RWPE1 (cell line): ENCODE results near the gene FMN2.

Experiments
- CTCF ChIA-PET: fragments of 350-600 bp; sonication (Branson Sonifier 250); formaldehyde crosslinking; extraction: SDS; loops from one replicate; lab custom pipeline; 2021; lab: Yijun Ruan, JAX
- POLR2A ChIA-PET: fragments of 400-600 bp; formaldehyde crosslinking; extraction: SDS; loops from one replicate; lab custom pipeline; 2020; ENCODE audit warnings: antibody characterized with exemption; ENCODE audit not compliant: low non-redundant PET; lab: Yijun Ruan, JAX
- DNase-seq: peaks from one replicate; pipeline ENCODE4 v3.0.0; 2012; ENCODE audit warnings: low spot score
- H3K27ac ChIP-seq: fragments of 450-650 bp; 2 replicates; pipeline ENCODE4 v1.5.1; 2017
- TF ChIP-seq, protein P1 (sequence below): fragments of 450-650 bp; conservative IDR thresholded peaks from 2 replicates; pipeline ENCODE4 v1.5.1; 2017; ENCODE audit warnings: low read depth, mild to moderate bottlenecking

FMN2 gene

GRCh38 chr1:240126821-240127220, 35.1 kb downstream of the FMN2 start:
- ChIA-PET CTCF (interaction anchor here (0.8 kb wide), 1 partner anchor 71 kb away, joined by 3 read pairs; no protein-coding TSS in a partner anchor), POLR2A (no interaction called here)
- no peak for DNase-seq
- no peak overlapping the region for H3K27ac ChIP-seq
- TF ChIP-seq, protein P1, sequence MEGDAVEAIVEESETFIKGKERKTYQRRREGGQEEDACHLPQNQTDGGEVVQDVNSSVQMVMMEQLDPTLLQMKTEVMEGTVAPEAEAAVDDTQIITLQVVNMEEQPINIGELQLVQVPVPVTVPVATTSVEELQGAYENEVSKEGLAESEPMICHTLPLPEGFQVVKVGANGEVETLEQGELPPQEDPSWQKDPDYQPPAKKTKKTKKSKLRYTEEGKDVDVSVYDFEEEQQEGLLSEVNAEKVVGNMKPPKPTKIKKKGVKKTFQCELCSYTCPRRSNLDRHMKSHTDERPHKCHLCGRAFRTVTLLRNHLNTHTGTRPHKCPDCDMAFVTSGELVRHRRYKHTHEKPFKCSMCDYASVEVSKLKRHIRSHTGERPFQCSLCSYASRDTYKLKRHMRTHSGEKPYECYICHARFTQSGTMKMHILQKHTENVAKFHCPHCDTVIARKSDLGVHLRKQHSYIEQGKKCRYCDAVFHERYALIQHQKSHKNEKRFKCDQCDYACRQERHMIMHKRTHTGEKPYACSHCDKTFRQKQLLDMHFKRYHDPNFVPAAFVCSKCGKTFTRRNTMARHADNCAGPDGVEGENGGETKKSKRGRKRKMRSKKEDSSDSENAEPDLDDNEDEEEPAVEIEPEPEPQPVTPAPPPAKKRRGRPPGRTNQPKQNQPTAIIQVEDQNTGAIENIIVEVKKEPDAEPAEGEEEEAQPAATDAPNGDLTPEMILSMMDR, result no peak

DNA sequence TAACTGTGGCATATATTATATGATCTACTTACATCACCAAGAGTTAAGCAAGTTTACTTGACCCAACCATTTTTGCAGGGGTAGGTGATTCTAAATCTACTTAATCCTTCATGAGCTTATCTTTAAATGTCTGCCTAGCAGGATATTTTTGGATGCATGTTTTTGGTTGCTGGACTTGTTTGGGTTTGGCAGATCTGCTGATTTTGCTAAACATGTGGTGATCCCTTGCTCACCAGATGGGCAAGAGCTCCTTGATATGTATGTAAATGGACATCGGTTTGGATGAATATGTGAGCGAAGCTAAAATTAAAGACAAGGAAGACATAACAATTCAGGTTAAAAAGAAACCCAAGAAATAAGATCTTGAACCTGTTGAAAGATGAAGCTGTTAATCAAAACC, 36.7 kb downstream of the FMN2 start:
- POLR2A ChIA-PET, result no interaction called here
- no peak for DNase-seq
- TF ChIP-seq, protein P1, result no peak
- no peak overlapping the region for H3K27ac ChIP-seq
- CTCF ChIA-PET, result no interaction called here

DNA sequence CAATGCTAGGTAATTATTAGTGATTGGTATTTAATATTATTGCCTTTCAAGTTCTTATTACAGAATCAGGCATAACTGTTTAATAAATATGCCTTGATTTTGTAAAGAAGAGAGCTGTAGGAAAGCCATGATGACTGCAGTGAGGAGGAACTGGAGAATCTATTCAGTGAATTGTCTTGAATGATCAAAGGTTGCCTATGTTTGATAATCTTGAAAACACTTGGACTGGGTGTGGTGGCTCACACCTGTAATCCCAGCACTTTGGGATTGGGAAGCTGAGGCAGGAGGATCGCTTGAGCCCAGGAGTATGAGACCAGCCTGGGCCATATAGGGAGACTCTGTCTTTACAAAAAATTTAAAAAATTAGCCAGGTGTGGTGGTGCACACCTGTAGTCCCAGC, 42.4 kb downstream of the FMN2 start:
- no peak overlapping the region for H3K27ac ChIP-seq
- CTCF ChIA-PET, result no interaction called here
- POLR2A ChIA-PET, result no interaction called here

GRCh38 chr1:240134596-240134995, 42.9 kb downstream of the FMN2 start:
- TF ChIP-seq, protein P1, result no peak
- no peak for DNase-seq
- POLR2A ChIA-PET, result no interaction called here
- CTCF ChIA-PET, result no interaction called here
- H3K27ac ChIP-seq, result no peak overlapping the region

More for the DNA sequence above, 42.4 kb downstream of the FMN2 start:
- TF ChIP-seq, protein P1, result no peak
- no peak for DNase-seq

DNA sequence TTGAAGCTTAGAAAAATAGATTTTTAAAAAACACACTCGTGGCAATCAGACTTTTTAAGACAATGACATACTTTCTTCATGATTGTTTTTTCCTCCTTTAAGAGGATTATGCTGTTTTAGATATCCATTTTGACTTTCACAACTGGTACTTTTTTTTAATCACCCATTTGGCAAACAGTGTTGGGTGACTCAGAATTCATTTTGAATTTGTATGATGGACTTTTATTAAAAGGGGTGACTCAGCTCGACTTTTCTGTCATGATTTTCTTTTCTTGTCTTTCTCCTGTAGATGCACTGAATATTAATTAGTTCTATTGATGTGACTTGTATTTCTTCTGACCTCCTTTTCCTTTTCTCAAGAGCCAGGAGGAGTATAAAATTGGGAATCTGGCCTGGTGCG, 44.7 kb downstream of the FMN2 start:
- ChIA-PET CTCF (no interaction called here), POLR2A (no interaction called here)
- H3K27ac ChIP-seq, result no peak overlapping the region
- TF ChIP-seq, protein P1, result no peak
- DNase-seq, result peak; percentile 3

DNA sequence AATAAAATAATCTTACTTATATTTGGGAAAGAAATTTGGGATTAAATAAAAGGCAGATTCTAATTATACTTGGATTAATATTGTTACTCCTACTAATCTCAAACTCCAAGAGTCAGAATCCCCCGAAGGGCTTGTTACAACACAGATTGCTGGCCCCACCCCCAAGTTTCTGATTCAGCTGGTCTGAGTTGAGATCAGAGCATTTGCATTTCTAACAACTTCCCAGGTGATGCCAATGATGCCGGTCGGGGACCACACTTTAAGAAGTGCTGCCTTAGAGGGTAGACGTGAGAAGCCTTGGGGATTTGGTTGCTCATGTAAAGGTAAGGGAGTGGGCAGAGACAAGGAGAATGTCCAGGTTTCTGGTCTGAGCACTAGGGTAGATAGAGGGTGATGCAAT, 47.2 kb downstream of the FMN2 start:
- no peak overlapping the region for H3K27ac ChIP-seq
- ChIA-PET POLR2A (no interaction called here), CTCF (interaction anchor here (1.6 kb wide), 1 partner anchor 11 kb away, joined by 6 read pairs; no protein-coding TSS in a partner anchor)
- TF ChIP-seq, protein P1, result no peak
- no peak for DNase-seq

DNA sequence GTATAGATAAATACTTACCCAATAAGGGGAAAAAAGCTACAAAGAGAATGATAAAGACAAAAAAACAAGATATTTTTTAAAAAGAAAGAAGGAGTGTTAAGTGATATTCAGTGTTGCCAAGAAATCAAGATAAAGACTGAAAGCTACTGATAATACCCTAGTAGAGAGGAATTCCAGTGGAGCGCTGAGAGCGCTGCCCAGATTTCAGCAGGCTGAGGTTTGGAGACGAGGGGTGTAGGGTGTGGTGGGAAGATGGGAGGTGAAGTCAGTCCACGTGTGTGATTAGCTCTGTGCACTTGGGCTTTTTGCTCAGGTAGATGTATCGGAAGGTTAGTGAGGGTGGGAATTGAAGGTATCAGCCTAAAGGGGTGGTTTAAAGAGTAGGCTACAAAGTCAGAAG, 47.8 kb downstream of the FMN2 start:
- ChIA-PET CTCF (interaction anchor here (0.9 to 1.6 kb wide), 2 partner anchors 10 to 553 kb away, joined by 3 to 6 read pairs; no protein-coding TSS in a partner anchor), POLR2A (no interaction called here)
- DNase-seq, result no peak
- TF ChIP-seq, protein P1, result no peak
- H3K27ac ChIP-seq, result no peak overlapping the region
